Aorta (tissue), 5 donors: ENCODE measurements around the gene MX2. TPM values are rescaled to one million over a fixed set of nuclear protein-coding genes. Genes with fewer than 3 reads are reported as not detected.

Experiments
- ATAC-seq: fragments of 200-7000 bp; cut with Tn5 transposase; one replicate; pipeline ENCODE4 v1.9.1; 2022; ENCODE audit warnings: moderate library complexity; ENCODE audit not compliant: low FRiP score
- DNase-seq, 2 donors: peaks; one replicate each; pipeline ENCODE4 v3.0.0-alpha.2; 2020
- H3K27ac ChIP-seq, 2 donors: one replicate each; pipeline ENCODE4 v1.5.1; 2013; ENCODE audit warnings: low read length in 2 of 2, mild to moderate bottlenecking in 2 of 2, moderate library complexity in 2 of 2, control low read depth in 1 of 2, inconsistent platforms in 1 of 2, low read depth in 1 of 2
- H3K27me3 ChIP-seq, 2 donors: one replicate each; pipeline ENCODE4 v1.6.1; 2013; ENCODE audit warnings: control low read depth in 1 of 2, low read length in 1 of 2, mild to moderate bottlenecking in 1 of 2, moderate library complexity in 1 of 2; ENCODE audit not compliant: insufficient read depth in 2 of 2, control insufficient read depth in 1 of 2
- H3K36me3 ChIP-seq, 2 donors: one replicate each; pipeline ENCODE4 v1.6.1; 2013; ENCODE audit warnings: control low read depth in 1 of 2, low read length in 1 of 2, mild to moderate bottlenecking in 1 of 2; ENCODE audit not compliant: insufficient read depth in 2 of 2, control insufficient read depth in 1 of 2
- H3K4me1 ChIP-seq, 2 donors: one replicate each; pipeline ENCODE4 v1.6.1; 2013; ENCODE audit warnings: low read length in 2 of 2, control low read depth in 1 of 2, mild to moderate bottlenecking in 1 of 2, moderate library complexity in 1 of 2; ENCODE audit not compliant: insufficient read depth in 2 of 2, control insufficient read depth in 1 of 2
- H3K4me3 ChIP-seq, 2 donors: one replicate each; pipeline ENCODE4 v1.5.1; 2013; ENCODE audit warnings: low read length in 2 of 2, control low read depth in 1 of 2, mild to moderate bottlenecking in 1 of 2
- H3K9me3 ChIP-seq: one replicate; pipeline ENCODE4 v1.6.1; 2013; ENCODE audit warnings: mild to moderate bottlenecking, low read length; ENCODE audit not compliant: control insufficient read depth
- WGBS, 2 donors: extraction: QIAGEN DNeasy Blood & Tissue Kit; methylation state at CpG; one replicate each; pipeline ENCODE4 v1.1.7; 2013; 5-methylcytosine and 5-hydroxymethylcytosine counted together
- intact Hi-C, 2 donors: fragments of 100-400 bp; cut with DNase I; formaldehyde crosslinking; loops; one replicate each; pipeline versions ENCODE4 v1.14.2 to v1.15.0; 2022
- polyA plus RNA-seq, 2 donors: library from polyadenylated mRNA; stranded (reverse); fragments of 200-250 nt; gene quantifications; one replicate each; pipeline ENCODE4 v1.2.3, GENCODE V29; 2013
- total RNA-seq, 2 donors: library from RNA; stranded (reverse); fragmentation: NEBNext Ultra II Directional; extraction: Animal tissue kit (Norgen Biotek cat#: 25700); gene quantifications; one replicate each; pipeline ENCODE4 v1.2.1, GENCODE V29; 2021
- donor health status: healthy with polysubstance abuse.
- donor health status: Bipolar disorder and iron deficiency.
- donor health status: DM: no; HTN: no; CAD: no.
- donor health status: DM: no; HTN: no; CAD: no.
- donor health status: DM: yes; HTN: yes; CAD: no.

The MX2 gene
- total and polyA plus RNA-seq, 4 donors: 0.69 to 21.8 (median 12.5) TPM

DNA sequence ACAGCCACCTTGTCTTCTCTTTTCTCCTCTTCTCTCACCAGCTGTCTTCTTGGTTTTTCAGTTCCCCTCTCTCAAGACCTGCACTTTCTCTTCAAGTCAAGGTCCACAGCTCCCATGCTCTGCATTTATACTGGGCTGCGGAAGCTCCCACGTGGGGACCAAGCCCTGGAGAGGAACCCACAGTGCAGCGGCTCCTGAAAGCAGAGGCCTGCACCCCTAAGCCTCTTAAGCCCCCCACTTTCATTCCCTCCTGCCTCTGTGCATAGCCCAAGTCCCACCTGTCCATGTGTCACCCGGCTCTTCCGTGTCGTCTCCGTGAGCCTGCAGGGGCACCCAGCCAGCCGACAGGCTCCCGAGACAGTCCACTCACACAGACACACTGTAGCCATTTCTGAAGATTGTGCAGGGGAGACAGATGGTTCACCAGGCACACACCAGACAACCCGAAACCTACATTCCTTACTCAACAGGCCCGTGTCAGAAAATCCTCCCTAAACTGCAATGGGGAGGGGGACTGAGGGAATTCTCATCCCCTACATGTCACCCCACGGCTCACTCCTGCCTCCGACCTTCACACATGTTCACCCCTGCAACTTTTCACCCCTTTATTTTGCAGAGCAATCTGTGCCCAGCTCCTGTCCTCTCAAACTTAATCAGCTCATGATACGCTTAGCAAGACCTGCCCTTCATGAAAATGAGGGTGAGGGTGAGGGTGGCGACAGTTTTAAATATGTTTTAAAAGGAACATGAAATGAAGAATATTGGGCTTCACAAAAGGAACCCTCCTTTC, 6.3 kb downstream of the MX2 start:
- ATAC-seq (no peak), DNase-seq (peak in 1 of 2 donors; percentile 62)
- intact Hi-C loops: loop anchor here in 1 of 2 donors (10.0 kb wide), 1 partner anchor 243 kb away; no protein-coding TSS in a partner anchor
- H3K9me3 ChIP-seq: no peaks in the 10 kb centered on the region
- no peaks in the 10 kb centered on the region for H3K36me3 ChIP-seq
- no peaks in the 10 kb centered on the region for H3K27me3 ChIP-seq
- H3K4me1 ChIP-seq: no peaks in the 10 kb centered on the region
- 93% methylated on average over 15 of the region's 15 CpGs for WGBS, 2 donors
- H3K4me3 ChIP-seq: no peak overlapping the region
- no peak overlapping the region for H3K27ac ChIP-seq

DNA sequence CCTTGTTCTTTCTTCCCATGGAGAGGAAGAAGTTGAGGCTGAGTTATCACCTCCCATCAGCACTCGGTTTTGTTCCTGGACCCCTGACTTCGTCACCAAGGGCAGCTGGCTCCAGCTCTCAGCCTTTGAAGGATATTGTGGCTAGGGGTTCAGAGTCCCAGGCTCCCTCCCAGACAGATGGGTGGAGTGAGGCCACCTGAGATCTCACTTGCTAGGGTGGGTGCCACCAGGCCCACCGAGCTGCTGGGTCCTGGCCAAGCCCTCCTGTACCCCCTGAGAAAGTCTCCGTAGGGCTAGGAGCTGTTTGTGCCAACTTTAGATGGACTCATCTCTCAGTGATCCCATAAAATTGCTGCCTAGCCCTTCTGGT, 6.9 kb downstream of the MX2 start:
- intact Hi-C loops: loop anchor here in 1 of 2 donors (10.0 kb wide), 1 partner anchor 244 kb away; no protein-coding TSS in a partner anchor
- no peaks in the 10 kb centered on the region for H3K36me3 ChIP-seq
- DNase-seq (peak in 1 of 2 donors; percentile 51), ATAC-seq (no peak)
- no peaks in the 10 kb centered on the region for H3K9me3 ChIP-seq
- no peaks in the 10 kb centered on the region for H3K27me3 ChIP-seq
- H3K4me3 ChIP-seq: no peak overlapping the region
- H3K4me1 ChIP-seq: no peaks in the 10 kb centered on the region
- no peak overlapping the region for H3K27ac ChIP-seq
- 54 to 58% methylated on average over 4 of the region's 4 CpGs for WGBS, 2 donors

DNA sequence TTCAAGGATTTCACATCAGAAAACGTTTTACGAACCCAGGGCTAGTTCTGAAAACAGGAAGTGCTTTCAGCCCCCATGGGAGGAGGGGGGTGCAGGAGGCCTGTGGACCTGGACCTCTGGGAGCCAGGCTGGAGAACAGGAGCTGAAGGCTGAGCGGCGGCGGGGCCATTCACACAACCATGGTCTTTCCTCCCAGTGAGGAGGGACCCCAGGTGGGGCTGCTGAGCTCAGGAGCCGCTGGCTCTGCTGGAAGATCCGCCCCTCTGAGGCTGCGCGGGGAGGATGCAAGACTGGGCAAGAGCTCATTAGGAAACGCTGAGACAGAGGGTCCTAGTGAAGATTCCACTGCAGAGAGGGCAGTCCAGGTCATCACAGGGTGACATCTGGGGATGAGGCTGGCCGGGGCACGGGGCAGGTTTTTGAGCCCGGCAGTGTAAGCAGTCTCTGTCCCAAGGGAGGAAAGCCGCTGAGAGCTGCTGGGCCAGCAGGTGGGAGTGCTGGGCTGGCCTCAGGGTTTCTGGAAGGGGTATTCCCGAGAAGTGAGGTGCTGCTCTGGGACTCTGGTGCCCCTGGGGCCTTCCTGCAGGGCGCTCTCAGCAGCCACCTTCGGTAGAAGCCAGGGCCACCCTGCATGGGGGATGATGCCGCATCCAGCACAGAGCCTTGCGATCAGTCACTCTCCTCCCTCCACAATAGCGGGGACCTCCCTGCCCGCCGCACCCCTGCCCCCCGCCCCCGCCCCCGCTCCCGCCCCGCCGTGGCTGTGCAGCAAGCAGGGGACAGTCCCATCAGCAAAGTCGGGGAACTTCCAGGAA, 7.5 kb downstream of the MX2 start:
- WGBS, 2 donors: 13 to 19% methylated on average over 26 to 29 of the region's 29 CpGs
- intact Hi-C loops: loop anchor here in 1 of 2 donors (10.0 kb wide), 1 partner anchor 245 kb away; no protein-coding TSS in a partner anchor
- Histone ChIP-seq H3K4me3 (no peak overlapping the region), H3K4me1 (no peaks in the 10 kb centered on the region), H3K9me3 (no peaks in the 10 kb centered on the region), H3K27me3 (no peaks in the 10 kb centered on the region), H3K27ac (no peak overlapping the region), H3K36me3 (no peaks in the 10 kb centered on the region)
- DNase-seq (peak in 1 of 2 donors; percentile 78), ATAC-seq (peak; percentile 58)

DNA sequence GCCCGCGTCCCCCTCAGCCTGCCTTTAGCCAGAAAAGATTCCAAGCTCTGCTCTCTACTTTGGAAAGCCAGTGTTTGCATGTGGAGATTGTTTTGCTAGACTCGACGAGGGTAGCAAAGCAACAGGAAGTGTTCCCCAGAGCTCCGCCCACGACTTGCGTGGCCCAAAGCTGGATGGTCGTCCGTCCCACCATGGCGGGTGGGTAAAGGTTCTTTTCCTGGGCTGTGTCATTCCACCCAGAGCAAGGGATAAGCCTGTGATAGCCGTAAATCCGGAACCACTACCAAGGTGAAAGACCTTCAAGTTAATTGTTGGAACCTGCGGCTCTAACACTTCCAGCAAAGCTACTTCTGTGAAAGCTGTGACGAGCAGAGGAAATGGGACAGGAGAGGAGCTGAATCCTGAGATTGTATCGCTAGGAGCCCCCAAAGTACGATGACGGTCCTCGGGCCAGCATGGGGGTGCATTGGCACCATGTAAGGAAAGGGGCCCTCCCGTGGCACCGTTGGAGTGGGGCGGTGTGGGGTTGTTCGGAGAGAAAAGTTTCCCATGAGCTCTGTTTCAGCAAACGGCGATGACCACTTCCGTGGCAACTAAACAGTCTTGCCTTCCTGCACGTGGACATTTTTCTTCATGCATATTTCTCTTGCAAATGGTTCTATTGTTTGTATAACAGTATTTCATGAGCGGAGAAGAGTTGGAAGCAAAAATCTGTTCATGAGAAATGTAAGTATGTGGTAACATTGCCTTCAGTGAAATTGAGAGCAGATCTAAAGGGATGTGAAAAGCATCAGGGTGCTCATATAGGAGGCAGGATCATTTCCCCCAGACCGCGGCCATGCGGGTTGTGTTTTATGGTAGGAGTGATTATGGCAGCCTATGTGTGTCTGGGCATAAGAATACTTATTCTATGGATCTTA, 8.4 kb downstream of the MX2 start:
- no peak overlapping the region for H3K4me3 ChIP-seq
- no peaks in the 10 kb centered on the region for H3K9me3 ChIP-seq
- intact Hi-C loops: loop anchor here in 1 of 2 donors (10.0 kb wide), 1 partner anchor 245 kb away; no protein-coding TSS in a partner anchor
- no peak overlapping the region for H3K27ac ChIP-seq
- H3K36me3 ChIP-seq: no peaks in the 10 kb centered on the region
- ATAC-seq (no peak), DNase-seq (peak in 1 of 2 donors; percentile 72)
- no peaks in the 10 kb centered on the region for H3K27me3 ChIP-seq
- WGBS, 2 donors: 75 to 76% methylated on average over 30 of the region's 30 CpGs
- no peaks in the 10 kb centered on the region for H3K4me1 ChIP-seq

DNA sequence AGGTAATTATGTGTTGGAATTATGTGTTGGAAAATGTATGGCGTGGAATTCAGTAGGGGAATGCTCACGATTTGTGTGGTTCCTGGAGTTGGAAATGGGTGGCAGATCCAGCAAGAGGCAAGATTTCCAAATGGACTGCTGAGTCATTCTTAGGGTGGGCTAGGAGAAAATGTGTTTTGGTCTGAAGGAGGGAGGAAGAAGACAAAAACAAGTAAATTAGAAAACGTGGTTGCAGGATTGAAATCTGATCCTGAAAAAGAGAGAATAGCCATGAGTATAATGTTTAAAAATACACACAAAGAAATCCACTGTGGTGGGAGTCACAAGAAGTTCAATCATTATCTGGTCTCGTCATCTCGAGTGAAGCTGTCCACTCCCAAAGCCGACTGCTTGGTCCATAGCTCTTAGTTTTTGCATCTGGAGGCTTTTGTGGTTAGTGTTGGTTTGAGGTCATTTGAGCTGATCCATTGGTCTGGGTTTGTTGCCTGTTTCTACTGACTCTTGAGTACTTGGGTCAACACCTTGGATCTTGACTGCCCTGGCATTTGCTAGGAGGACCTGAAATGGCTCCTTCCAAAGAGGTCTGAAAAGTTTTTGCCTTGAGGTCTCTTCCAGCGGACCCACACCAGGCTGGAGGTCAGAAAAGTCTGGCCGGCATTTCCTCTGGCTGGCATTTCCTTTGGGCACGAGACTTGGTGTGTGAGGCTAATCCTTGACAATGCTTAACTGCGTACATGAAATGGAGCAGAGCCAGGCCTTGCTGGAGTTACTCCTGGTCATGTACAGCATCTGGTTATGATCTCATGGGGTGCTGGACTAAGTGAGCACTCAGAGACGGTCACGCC, 9.2 kb downstream of the MX2 start:
- DNase-seq: no peak
- no peaks in the 10 kb centered on the region for H3K4me1 ChIP-seq
- H3K27me3 ChIP-seq: no peaks in the 10 kb centered on the region
- H3K9me3 ChIP-seq: no peaks in the 10 kb centered on the region
- no peaks in the 10 kb centered on the region for H3K36me3 ChIP-seq
- H3K27ac ChIP-seq: no peak overlapping the region
- intact Hi-C loops: no loop called here
- WGBS, 2 donors: 78 to 79% methylated on average over 12 of the region's 12 CpGs
- H3K4me3 ChIP-seq: no peak overlapping the region
- no peak for ATAC-seq

DNA sequence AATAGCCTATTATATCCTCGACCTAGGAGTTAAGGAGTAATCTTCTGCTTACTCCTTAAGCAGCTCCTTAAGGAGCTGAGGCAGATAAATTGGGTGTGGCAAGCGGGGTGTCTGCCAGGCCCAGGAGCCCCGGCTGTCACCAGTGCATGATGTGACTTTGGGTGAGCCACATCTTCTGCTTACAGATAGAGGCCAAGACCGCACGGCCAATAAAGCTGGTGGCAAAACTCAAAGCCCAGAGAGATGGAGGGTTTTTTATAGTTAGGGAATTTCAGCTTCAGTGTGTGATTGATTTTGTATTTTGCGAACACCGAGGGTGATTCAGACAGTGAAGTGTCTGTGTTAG, 9.8 kb downstream of the MX2 start:
- no peaks in the 10 kb centered on the region for H3K9me3 ChIP-seq
- 92 to 94% methylated on average over 7 of the region's 7 CpGs for WGBS, 2 donors
- H3K27ac ChIP-seq: no peak overlapping the region
- H3K4me3 ChIP-seq: no peak overlapping the region
- H3K4me1 ChIP-seq: no peaks in the 10 kb centered on the region
- no peaks in the 10 kb centered on the region for H3K36me3 ChIP-seq
- no peak for DNase-seq
- intact Hi-C loops: no loop called here
- no peaks in the 10 kb centered on the region for H3K27me3 ChIP-seq
- no peak for ATAC-seq

DNA sequence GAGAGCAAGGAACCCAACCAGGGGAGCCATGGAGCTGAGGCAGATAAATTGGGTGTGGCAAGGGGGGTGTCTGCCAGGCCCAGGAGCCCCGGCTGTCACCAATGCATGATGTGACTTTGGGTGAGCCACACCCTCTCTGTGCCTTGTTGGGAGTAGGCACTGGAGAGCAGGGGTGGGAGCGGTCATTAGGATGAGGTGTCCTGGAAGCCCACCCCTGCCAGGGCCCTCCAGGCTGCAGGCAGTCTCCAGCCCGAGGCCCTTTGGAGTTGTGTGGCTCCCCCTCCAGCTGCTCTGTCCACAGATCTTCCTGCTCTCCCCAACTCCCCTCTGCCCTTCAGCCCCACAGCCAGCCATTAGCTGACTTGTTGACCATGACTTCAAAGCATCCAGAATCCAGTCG, 11.4 kb downstream of the MX2 start:
- intact Hi-C loops: no loop called here
- DNase-seq (no peak), ATAC-seq (no peak)
- H3K4me3 ChIP-seq: no peak overlapping the region
- no peaks in the 10 kb centered on the region for H3K36me3 ChIP-seq
- 65 to 80% methylated on average over 4 of the region's 4 CpGs for WGBS, 2 donors
- no peaks in the 10 kb centered on the region for H3K4me1 ChIP-seq
- no peaks in the 10 kb centered on the region for H3K9me3 ChIP-seq
- H3K27me3 ChIP-seq: no peaks in the 10 kb centered on the region
- H3K27ac ChIP-seq: no peak overlapping the region
